HCT116 (cell line): ENCODE data around the gene DSTYK. TPM values are rescaled to one million over a fixed set of nuclear protein-coding genes. Genes with fewer than 3 reads are reported as not detected.

Experiments
- ATAC-seq: fragments of 200-7000 bp; cut with Tn5 transposase; 2 replicates; pipeline ENCODE4 v1.9.1; 2020; ENCODE audit warnings: mild to moderate bottlenecking, moderate library complexity
- BruUV-seq: library from RNA; stranded (reverse); fragments of 400-500 nt; replicated peaks from 2 replicates; lab custom pipeline; 2021; lab: Mats Ljungman, UMichigan
- CTCF ChIA-PET: fragments of 300-600 bp; sonication (Branson Sonifier 250); formaldehyde crosslinking; loops from one replicate; lab custom pipeline; 2021; ENCODE audit warnings: antibody characterized with exemption; lab: Charles Lee
- POLR2A ChIA-PET: fragments of 300-600, 350-600 bp; sonication (Branson Sonifier 250); formaldehyde crosslinking; loops from one replicate; lab custom pipeline; 2021; ENCODE audit warnings: antibody characterized with exemption; lab: Charles Lee
- RAD21 ChIA-PET, 2 experiments: fragments of 300-600 bp; sonication (Branson Sonifier 250); formaldehyde crosslinking; loops; one replicate each; lab custom pipeline; 2023; ENCODE audit warnings: low total read pairs in 2 of 2; ENCODE audit not compliant: uncharacterized antibody in 2 of 2, unreplicated experiment in 2 of 2, low non-redundant PET in 1 of 2; lab: Charles Lee
- DNase-seq: peaks from one replicate; pipeline ENCODE4 v3.0.0-alpha.2; 2010; ENCODE audit warnings: low read depth, low spot score
- H2AFZ ChIP-seq: fragments of 200-600 bp; shearing (Covaris generic), sonication (generic); 2 replicates; pipeline ENCODE4 v1.6.1; 2017; ENCODE audit warnings: low read depth, mixed run types, mixed read lengths, antibody characterized with exemption, low read length; ENCODE audit not compliant: poor library complexity, severe bottlenecking
- H3K27ac ChIP-seq: 2 replicates; pipeline ENCODE4 v1.5.1; 2012; ENCODE audit warnings: low read depth, low read length
- H3K27me3 ChIP-seq: fragments of 200-600 bp; sonication (generic); 2 replicates; pipeline ENCODE4 v1.6.1; 2016; ENCODE audit warnings: mixed run types, low read length, mixed read lengths; ENCODE audit not compliant: insufficient read depth
- H3K36me3 ChIP-seq, 2 experiments: fragments of 200-500 bp in 1 of 2; fragments of 200-600 bp in 1 of 2; sonication (Bioruptor generic) in 1 of 2; sonication (generic) in 1 of 2; 2 replicates each; pipeline versions ENCODE4 v1.5.1 to v1.6.1; 2014 to 2016; ENCODE audit warnings: low read length in 2 of 2, inconsistent platforms in 1 of 2, mixed read lengths in 1 of 2, mixed run types in 1 of 2; ENCODE audit not compliant: insufficient read depth in 2 of 2, control insufficient read depth in 1 of 2
- H3K4me1 ChIP-seq, 2 experiments: fragments of 200-600 bp in 1 of 2; sonication (generic) in 1 of 2; 2 replicates each; pipeline versions ENCODE4 v1.5.1 to v1.6.1; 2012 to 2017; ENCODE audit warnings: low read length in 2 of 2, inconsistent platforms in 1 of 2, mild to moderate bottlenecking in 1 of 2, mixed read lengths in 1 of 2, mixed run types in 1 of 2, moderate library complexity in 1 of 2; ENCODE audit not compliant: insufficient read depth in 2 of 2, control insufficient read depth in 1 of 2
- H3K4me2 ChIP-seq: fragments of 200-600 bp; sonication (generic); 2 replicates; pipeline ENCODE4 v1.6.1; 2017; ENCODE audit warnings: mixed run types, low read length, mixed read lengths
- H3K4me3 ChIP-seq, 2 experiments: fragments of 200-600 bp in 1 of 2; sonication (generic) in 1 of 2; replicated peaks in 1 of 2; 2 replicates each; pipeline ENCODE4 v1.5.1; 2011 to 2016; ENCODE audit warnings: low read length in 2 of 2, control low read depth in 1 of 2, low read depth in 1 of 2, mild to moderate bottlenecking in 1 of 2, mixed read lengths in 1 of 2, mixed run types in 1 of 2
- H3K79me2 ChIP-seq: fragments of 200-600 bp; sonication (generic); 2 replicates; pipeline ENCODE4 v1.6.1; 2017; ENCODE audit warnings: mild to moderate bottlenecking, mixed run types, low read length, moderate library complexity, mixed read lengths; ENCODE audit not compliant: insufficient read depth
- H3K9ac ChIP-seq: fragments of 200-600 bp; sonication (generic); 2 replicates; pipeline ENCODE4 v1.6.1; 2016; ENCODE audit warnings: low read length, mixed read lengths
- H3K9me2 ChIP-seq: fragments of 200-600 bp; sonication (generic), shearing (Covaris generic); 2 replicates; pipeline ENCODE4 v1.6.1; 2017; ENCODE audit warnings: mixed run types, mild to moderate bottlenecking, moderate library complexity; ENCODE audit not compliant: insufficient read depth
- H3K9me3 ChIP-seq, 2 experiments: fragments of 200-500 bp in 1 of 2; fragments of 200-600 bp in 1 of 2; sonication (Bioruptor generic) in 1 of 2; sonication (generic) in 1 of 2; 2 replicates each; pipeline ENCODE4 v1.6.1; 2014 to 2017; ENCODE audit warnings: low read length in 2 of 2, mixed read lengths in 2 of 2, inconsistent platforms in 1 of 2, low read depth in 1 of 2, mild to moderate bottlenecking in 1 of 2, mixed run types in 1 of 2, moderate library complexity in 1 of 2; ENCODE audit not compliant: control insufficient read depth in 1 of 2, insufficient read depth in 1 of 2
- H4K20me1 ChIP-seq: fragments of 200-600 bp; sonication (generic), shearing (Covaris generic); 2 replicates; pipeline ENCODE4 v1.6.1; 2017; ENCODE audit warnings: mixed run types, mild to moderate bottlenecking, moderate library complexity; ENCODE audit not compliant: insufficient read depth
- FOSL1 ChIP-seq: IDR thresholded peaks from 2 replicates; pipeline ENCODE4 v1.6.1; 2012; ENCODE audit warnings: low read depth
- REST ChIP-seq: IDR thresholded peaks from 2 replicates; pipeline ENCODE4 v1.6.1; 2012; ENCODE audit warnings: low read depth
- ZBTB33 ChIP-seq: IDR thresholded peaks from 2 replicates; pipeline ENCODE4 v1.6.1; 2011; ENCODE audit warnings: mild to moderate bottlenecking, low read length, moderate library complexity; ENCODE audit not compliant: insufficient replicate concordance; ENCODE audit errors: extremely low read depth
- ZFX ChIP-seq: fragments of 450-650 bp; IDR thresholded peaks from 2 replicates; pipeline ENCODE4 v1.6.1; 2017
- intact Hi-C: fragments of 100-400 bp; cut with micrococcal nuclease; formaldehyde crosslinking; loops from 2 replicates; pipeline ENCODE4 v1.10.0; 2022
- total RNA-seq: library from RNA; stranded (reverse); gene quantifications from one replicate; pipeline ENCODE4 v1.2.1, GENCODE V29; 2021; ENCODE audit not compliant: unreplicated experiment

The DSTYK gene
- total RNA-seq, 1 experiment from 2014 or later: 6.6 TPM

GRCh38 chr1:205257735-205258134, 46.2 kb upstream of the DSTYK start:
- ChIA-PET CTCF (interaction anchor here (2.5 to 4.6 kb wide), 5 partner anchors 13 to 281 kb away, joined by 14 to 66 read pairs (median 30); partner anchors contain the start of gene TMCC2), RAD21 (interaction anchor here in 1 of 2 experiments (1.5 kb wide), 1 partner anchor 29 kb away, joined by 4 read pairs; no protein-coding TSS in a partner anchor), POLR2A (interaction anchor here (0.9 to 1.9 kb wide), 2 partner anchors 13 to 29 kb away, joined by 3 to 5 read pairs; no protein-coding TSS in a partner anchor)
- intact Hi-C loops: loop anchor here (5.0 kb wide), 1 partner anchor 45 kb away; the partner anchor contains the start of gene DSTYK
- H3K79me2 ChIP-seq: no peaks in the 10 kb centered on the region
- DNase-seq (no peak), ATAC-seq (no peak)
- no peaks in the 10 kb centered on the region for H3K27me3 ChIP-seq
- TF ChIP-seq ZFX (no peak), REST (no peak), ZBTB33 (no peak), FOSL1 (no peak)
- no peaks in the 10 kb centered on the region for H3K9me3 ChIP-seq
- no peak overlapping the region for H3K4me3 ChIP-seq
- H4K20me1 ChIP-seq: no peaks in the 10 kb centered on the region
- H3K9ac ChIP-seq: no peak overlapping the region
- no TSS peak for BruUV-seq
- H3K27ac ChIP-seq: no peak overlapping the region
- H3K36me3 ChIP-seq: no peaks in the 10 kb centered on the region
- H3K4me2 ChIP-seq: no peak overlapping the region
- peaks cover 21 to 47% of the 10 kb centered on the region in 2 experiments for H3K4me1 ChIP-seq
- H3K9me2 ChIP-seq: no peaks in the 10 kb centered on the region
- H2AFZ ChIP-seq: no peak overlapping the region
